WI38 (cell line): ENCODE data around the gene MIS18A.

Experiments
- H3K4me3 ChIP-seq: 2 replicates; pipeline ENCODE4 v1.5.1; 2011; ENCODE audit warnings: low read depth, mild to moderate bottlenecking, control low read depth, low read length
- CTCF ChIP-seq: IDR thresholded peaks from 2 replicates; pipeline ENCODE4 v1.5.1; 2012; ENCODE audit warnings: low read depth, mild to moderate bottlenecking, control low read depth, low read length

Gene MIS18A

GRCh38 chr21:32278518-32279376 is at the start of gene MIS18A:
Gene MIS18A, minus strand, starts transcription at chr21:32279049. Its CDS starts 35 bp downstream, at chr21:32279014.
- H3K4me3 ChIP-seq: peak within 1 kb of the TSS; percentile 68
- TF ChIP-seq CTCF: no peak

DNA sequence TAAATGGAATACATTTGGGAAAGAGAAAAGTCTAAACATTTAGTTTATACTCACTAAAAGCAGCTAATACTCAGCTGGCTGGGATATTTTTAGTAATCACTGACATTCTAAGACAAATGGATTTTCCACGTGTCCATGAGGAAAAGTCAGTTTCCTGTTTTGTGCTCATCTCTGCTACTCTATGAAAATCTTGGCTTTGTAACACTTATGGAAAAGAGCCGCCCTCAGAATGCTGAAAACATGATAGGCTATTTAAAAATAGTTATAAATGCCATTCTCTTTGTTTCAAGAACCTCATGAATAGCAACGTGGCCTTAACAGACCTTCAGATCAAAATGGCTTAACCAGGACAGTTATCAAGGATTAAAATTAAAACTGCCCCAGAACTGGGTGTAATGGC is 49.7 kb upstream of the MIS18A start:
- TF ChIP-seq CTCF: no peak
- H3K4me3 ChIP-seq: no peak overlapping the region

GRCh38 chr21:32325706-32326105 is 46.9 kb upstream of the MIS18A start:
- TF ChIP-seq CTCF: no peak
- H3K4me3 ChIP-seq: no peak overlapping the region

GRCh38 chr21:32322676-32323075 is 43.8 kb upstream of the MIS18A start:
- H3K4me3 ChIP-seq: no peak overlapping the region
- TF ChIP-seq CTCF: no peak

- H3K4me3 ChIP-seq: no peak overlapping the region
- TF ChIP-seq CTCF: no peak
These were observed 43.3 kb upstream of the MIS18A start for GRCh38 chr21:32322103-32322502.

- no peak overlapping the region for H3K4me3 ChIP-seq
- no peak for TF ChIP-seq CTCF
These were observed 42.6 kb upstream of the MIS18A start for GRCh38 chr21:32321480-32321879.

DNA sequence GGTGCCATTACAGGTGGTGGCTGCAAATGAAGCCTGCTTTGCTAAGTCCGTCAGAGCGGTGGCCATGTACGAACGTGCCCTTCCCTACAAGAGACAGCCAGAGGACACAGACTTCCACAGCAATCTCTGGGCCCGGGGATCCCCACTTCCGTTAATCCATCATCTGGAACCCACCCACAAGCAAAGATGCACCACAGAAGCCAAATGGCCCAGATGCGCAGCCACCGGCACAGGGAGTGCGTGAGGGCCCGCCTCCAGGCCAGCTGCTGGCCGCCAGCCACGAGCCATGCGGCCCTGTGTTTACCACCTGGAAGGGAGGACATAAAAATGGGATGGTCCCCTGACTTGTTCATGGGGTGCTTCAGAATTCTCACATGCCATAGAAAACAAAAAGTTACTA is 41.9 kb upstream of the MIS18A start:
- no peak overlapping the region for H3K4me3 ChIP-seq
- TF ChIP-seq CTCF: no peak
